ENCODE measurements around the gene SPAG9.
"Not testable (repeated sequence)": the region's sequence is repeated elsewhere in the genome, so short reads cannot be mapped to it uniquely, and the experiment has no call there.

Gene SPAG9

DNA sequence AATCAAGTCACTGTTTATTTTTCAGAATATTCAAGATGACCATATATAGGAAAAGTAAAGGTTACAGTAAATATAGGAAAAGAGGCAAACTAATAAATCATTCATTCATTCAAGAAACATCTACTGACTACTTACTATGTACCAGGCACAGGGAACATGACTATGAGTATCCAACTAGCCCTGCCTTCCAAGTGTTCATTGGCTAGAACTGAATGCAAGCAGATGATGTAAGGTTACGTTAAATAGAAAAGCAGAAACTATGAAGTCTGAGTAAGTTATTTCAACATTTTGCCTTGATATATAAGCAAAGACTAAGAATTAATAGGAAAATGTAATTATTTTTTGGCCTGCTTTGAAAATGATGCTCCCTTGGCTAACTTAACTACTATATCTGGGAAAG is 36.7 kb downstream of the SPAG9 start:
- DNase-seq, result no peak

GRCh38 chr17:51083364-51083763 is 37.3 kb downstream of the SPAG9 start:
- DNase-seq, result not testable (repeated sequence)

DNA sequence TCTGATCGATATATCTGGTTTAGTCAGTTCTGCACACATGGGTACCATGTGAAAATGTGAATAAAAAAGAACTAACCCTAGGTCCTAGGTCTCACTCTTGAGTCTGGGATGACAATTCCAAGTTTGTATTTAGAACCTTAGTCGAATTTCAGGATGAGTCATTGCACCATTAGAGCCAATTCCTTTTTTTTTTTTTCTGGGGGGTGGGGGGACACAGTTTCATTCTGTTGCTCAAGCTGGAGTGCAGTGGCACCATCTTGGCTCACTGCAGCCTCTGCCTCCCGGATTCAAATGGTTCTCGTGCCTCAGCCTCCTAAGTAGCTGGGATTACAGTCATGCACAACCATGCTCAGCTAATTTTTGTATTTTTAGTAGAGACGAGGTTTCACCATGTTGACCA is 41.6 kb downstream of the SPAG9 start:
- DNase-seq, result no peak

DNA sequence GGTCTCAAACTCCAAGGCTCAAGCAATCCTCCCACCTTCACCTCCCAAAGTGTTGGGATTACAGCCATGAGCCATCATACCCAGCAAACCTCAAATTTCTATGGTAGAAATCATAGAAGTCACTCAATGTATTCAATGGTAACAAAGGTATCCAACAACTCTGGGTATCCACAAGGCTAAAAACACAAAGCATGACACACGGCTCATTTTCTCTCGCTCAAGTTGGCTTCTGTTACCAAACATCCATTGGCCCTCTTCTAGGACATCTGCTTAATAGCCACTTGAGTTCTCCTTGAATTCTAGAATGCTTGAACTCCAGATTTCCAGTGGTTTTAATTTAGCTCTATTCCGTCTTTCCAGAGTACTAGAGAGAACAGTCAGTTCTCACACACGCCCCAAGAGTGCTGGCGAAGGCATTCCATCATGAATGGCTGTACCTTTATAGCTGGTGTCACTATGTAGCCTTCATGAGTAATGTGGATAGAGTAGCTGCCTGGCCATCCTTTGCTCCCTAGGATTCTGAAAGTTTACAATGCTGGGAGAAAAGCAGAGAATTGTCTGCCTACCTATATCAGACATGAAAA is 42.6 kb downstream of the SPAG9 start:
- no peak for DNase-seq

DNA sequence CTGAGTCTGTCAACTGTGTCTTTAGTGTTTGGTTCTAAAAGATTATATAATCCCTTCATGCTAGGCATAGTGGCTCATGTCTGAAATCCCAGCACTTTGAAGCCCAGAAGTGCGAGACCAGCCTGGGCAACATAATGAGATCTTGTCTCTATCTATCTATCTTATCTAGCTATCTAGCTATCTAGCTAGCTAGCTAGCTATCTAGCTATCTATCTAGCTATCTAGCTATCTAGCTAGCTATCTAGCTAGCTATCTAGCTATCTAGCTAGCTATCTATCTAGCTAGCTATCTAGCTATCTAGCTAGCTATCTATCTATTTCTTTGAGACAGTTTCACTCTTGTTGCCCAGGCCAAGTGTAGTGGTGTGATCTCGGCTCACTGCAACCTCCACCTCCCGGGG is 43.8 kb downstream of the SPAG9 start:
- no peak for DNase-seq

- DNase-seq, result no peak
Observed at GRCh38 chr17:51071556-51071955, 49.1 kb downstream of the SPAG9 start.

- DNase-seq, result no peak
Observed at GRCh38 chr17:51065466-51065865, 55.2 kb downstream of the SPAG9 start.

DNA sequence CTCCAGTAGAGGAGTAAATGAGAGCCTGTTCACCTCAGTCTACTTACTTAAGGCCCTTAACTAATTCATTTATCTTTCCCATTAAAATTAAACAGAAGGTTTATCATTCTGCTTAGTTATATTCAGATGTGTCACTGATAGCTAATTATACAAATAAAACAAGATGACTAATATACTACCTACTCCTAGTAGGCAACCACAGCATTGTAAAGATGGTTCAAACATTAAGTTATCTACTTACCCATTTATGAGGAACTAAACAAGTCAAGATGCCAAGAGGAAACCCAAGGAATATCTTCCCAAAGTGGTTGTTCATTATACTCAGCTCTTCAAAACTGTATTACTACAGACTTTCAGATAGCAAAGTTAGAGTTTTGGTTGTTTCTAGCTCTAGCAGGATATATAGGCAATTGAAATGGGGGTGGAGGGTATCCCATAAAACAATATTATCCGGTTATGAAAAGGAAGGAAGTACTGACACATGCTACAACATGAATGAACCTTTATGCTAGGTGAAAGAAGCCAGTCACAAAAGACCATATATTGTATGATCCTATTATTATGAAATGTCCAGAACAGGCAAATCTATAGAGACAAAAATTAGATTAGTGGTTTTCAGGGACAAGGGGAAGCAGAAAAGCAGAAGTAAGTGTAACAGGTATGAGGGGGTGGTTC is 56.5 kb downstream of the SPAG9 start:
- no peak for DNase-seq

DNA sequence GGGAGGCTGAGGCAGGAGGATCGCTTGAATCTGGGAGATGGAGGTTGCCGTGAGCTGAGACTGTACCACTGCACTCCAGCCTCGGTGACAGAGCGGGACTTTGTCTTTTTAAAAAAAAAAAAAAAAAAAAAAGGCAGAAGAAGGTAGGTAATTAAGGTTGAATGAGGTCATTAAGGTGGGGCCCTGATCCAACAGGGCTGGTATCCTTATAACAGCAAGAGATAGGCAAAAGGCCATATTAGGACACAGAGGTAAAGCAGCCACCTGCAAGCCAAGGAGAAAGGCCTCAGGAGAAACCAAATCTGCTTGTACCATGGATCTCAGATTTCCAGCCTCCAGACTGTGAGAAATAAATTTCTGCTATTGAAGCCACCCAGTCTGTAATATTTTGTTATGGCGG is 60.3 kb downstream of the SPAG9 start:
- DNase-seq, result no peak

DNA sequence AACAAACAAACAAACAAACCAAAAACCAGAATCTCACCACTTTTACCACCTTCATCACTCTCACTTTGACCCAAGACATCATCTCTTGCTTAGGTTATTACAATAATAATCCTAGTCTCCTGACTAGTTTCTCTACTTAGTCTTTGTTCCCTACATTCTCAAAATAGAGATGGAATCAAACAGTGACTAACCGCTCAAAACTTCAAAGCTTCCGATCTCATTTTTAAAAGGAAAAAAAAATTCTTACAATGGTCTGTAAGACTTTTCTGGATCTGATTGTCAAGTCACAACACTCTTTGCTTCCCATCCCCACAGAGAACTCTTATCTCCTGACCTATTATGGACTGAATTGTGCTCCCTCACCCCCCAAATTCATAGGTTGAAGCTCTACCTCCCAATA is 60.9 kb downstream of the SPAG9 start:
- DNase-seq, result no peak

GRCh38 chr17:51057534-51057933 is 63.1 kb downstream of the SPAG9 start:
- no peak for DNase-seq

GRCh38 chr17:51056813-51057510 is 63.7 kb downstream of the SPAG9 start:
- peak in 1 of 2 donors; percentile 60 for DNase-seq

GRCh38 chr17:51054748-51055147 is 65.9 kb downstream of the SPAG9 start:
- DNase-seq, result no peak

GRCh38 chr17:51052235-51052634 is 68.4 kb downstream of the SPAG9 start:
- DNase-seq, result no peak

GRCh38 chr17:51050291-51051033 is 70.2 kb downstream of the SPAG9 start:
- no peak for DNase-seq

GRCh38 chr17:51046514-51047384 is 73.9 kb downstream of the SPAG9 start:
- no peak for DNase-seq

GRCh38 chr17:51046046-51046445 is 74.6 kb downstream of the SPAG9 start:
- DNase-seq, result no peak

GRCh38 chr17:51045621-51046020 is 75.0 kb downstream of the SPAG9 start:
- no peak for DNase-seq

- no peak for DNase-seq
Observed at GRCh38 chr17:51044976-51045375, 75.7 kb downstream of the SPAG9 start.

DNA sequence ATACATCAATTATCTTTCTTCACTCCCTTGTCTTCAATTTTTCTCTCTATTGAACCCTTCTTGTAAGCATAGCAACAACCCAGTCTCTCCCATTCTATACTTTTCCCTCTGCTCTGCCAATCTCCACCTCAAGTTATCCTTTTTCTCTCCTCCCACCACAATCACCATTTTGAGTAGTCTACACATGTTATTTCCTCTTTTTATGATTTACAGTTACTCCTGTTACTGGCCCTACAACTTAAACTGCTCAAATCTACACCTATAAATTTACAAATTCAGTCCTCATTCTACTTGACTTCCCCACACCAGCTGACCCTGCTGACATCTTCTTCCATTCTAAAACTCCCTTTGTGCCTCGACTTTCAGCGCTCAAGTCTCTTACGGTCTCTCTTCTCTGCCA is 84.6 kb downstream of the SPAG9 start:
- DNase-seq, result no peak

DNA sequence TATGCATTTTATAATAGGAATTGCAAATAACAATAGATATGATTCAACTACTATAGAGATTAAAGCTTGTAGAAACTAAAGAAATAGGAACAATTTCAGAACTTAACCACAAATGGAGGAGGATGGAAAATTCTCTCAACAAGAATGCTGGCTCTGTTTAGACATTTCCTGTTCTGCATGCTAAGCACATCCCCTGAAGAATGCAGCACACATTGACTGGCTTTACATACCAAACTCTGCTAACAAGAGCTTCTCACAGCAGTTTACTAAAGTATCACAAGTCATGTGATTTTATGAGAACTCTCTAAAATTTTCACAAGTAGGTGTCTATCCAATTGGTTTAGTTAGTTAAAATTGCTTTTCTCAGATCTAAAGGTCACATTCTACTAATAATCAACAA is 85.2 kb downstream of the SPAG9 start:
- peak in 1 of 2 donors; percentile 13 for DNase-seq

- no peak for DNase-seq
Observed at GRCh38 chr17:51034800-51035199, 85.9 kb downstream of the SPAG9 start.

DNA sequence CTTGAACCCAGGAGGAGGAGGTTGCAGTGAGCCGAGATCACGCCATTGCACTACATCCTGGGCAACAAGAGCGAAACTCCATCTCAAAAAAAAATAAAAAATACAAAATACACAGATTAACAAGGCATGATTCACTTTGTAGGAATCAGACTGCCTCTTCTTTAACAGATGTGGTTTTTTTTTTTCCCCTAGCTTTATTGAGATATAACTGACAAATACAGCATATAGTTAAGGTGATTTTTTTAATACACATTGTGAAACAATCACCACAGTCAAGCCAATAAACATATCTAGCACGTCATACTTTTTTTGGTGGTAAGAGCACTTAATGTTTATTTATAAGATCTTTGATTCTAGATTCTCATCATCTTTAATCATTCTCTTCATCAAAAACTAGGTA is 87.8 kb downstream of the SPAG9 start:
- DNase-seq, result no peak
